ENCODE results near the gene STXBP5. TPM values are rescaled to one million over a fixed set of nuclear protein-coding genes. Genes with fewer than 3 reads are reported as not detected.

The STXBP5 gene
- total RNA-seq, 1 experiment from 2014 or later: 11.6 TPM

DNA sequence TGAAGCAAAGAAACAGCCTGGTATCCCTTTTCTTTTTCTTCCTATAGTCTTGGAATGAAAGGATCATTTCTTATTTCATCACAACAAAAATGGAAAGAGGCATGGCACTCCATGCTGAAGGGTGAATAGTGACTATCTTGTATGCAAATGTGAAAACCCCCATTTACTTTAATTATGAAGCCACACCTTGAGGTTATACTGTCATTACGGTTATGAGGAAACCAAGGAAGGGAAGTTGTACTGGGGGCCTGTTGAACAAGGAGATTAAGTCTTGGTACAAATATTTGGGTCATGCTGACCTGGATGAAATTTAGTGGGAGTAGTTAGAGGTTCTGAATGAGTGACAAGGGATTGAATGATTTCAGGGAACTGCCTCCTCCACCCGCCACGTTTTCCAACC is 8.7 kb upstream of the STXBP5 start:
- no peak overlapping the region for H3K4me3 Mint-ChIP-seq
- no CpG with 5 or more reads among the region's 3 CpGs for WGBS (ENCODE audit: extremely low coverage, insufficient read length, low lambda C conversion rate)

More for the DNA sequence above, 8.7 kb upstream of the STXBP5 start:
- H3K9ac ChIP-seq (ENCODE audit: extremely low read depth, insufficient read length, low read length): no peak overlapping the region
- Mint-ChIP-seq H3K4me1 (no peaks in the 10 kb centered on the region), H3K36me3 (ENCODE audit: insufficient read depth in 1 of 3, low read depth in 3 of 3) (no peaks in the 10 kb centered on the region), H3K9me3 (no peaks in the 10 kb centered on the region), H3K27me3 (ENCODE audit: low read depth) (no peaks in the 10 kb centered on the region), H3K27ac (no peak overlapping the region; a peak in 1 of 7 replicates)
- H3K4ac ChIP-seq (ENCODE audit: low read depth, low read length): no peak overlapping the region
- no peak overlapping the region for H3K56ac ChIP-seq (ENCODE audit: insufficient read length, low read depth, low read length)
- no peaks in the 10 kb centered on the region for H3K79me1 ChIP-seq (ENCODE audit: insufficient read depth, low read depth, low read length, poor library complexity, severe bottlenecking)
- TF ChIP-seq CTCF (conservative IDR thresholded peaks at IDR 0.05): no peak
- H4K20me1 ChIP-seq (ENCODE audit: control insufficient read depth, insufficient read depth, insufficient read length): no peaks in the 10 kb centered on the region
- no peak overlapping the region for H3K14ac ChIP-seq (ENCODE audit: insufficient read depth, low read length)
- H3T11ph ChIP-seq (ENCODE audit: low read length): no peak overlapping the region
- H2AK5ac ChIP-seq (ENCODE audit: insufficient read length, low read length): no peak overlapping the region
- H2AFZ ChIP-seq (ENCODE audit: low read length): no peak overlapping the region
- no peak overlapping the region for H4K91ac ChIP-seq (ENCODE audit: insufficient read length, low read depth, low read length)
- H4K8ac ChIP-seq (replicated peaks; ENCODE audit: insufficient read length, low read depth, low read length): no peak overlapping the region
- no peak overlapping the region for H3K4me2 ChIP-seq (ENCODE audit: insufficient read depth, insufficient read length, low read length)
- no peak overlapping the region for H3K23ac ChIP-seq (ENCODE audit: insufficient read length, low read depth, low read length)
- no peaks in the 10 kb centered on the region for H3K27me3 ChIP-seq (ENCODE audit: insufficient read depth, low read length)
- H2BK20ac ChIP-seq (ENCODE audit: low read depth, low read length, poor library complexity, severe bottlenecking): no peak overlapping the region
- H2BK120ac ChIP-seq (ENCODE audit: low read depth, low read length, poor library complexity, severe bottlenecking): no peak overlapping the region
- H3K27ac ChIP-seq (ENCODE audit: insufficient read length, low read depth, low read length): no peak overlapping the region
- no peak overlapping the region for H2BK12ac ChIP-seq (ENCODE audit: insufficient read length, low read depth, low read length)
- DNase-seq: no peak
- no peaks in the 10 kb centered on the region for H3K4me1 ChIP-seq (ENCODE audit: insufficient read depth, low read length)
- H2BK5ac ChIP-seq (ENCODE audit: insufficient read length, low read length): no peak overlapping the region
- no peak overlapping the region for H2BK15ac ChIP-seq (ENCODE audit: low read depth, low read length)
- H3K79me2 ChIP-seq (ENCODE audit: insufficient read depth, low read length): no peaks in the 10 kb centered on the region
- H3K23me2 ChIP-seq (ENCODE audit: insufficient read length, low read depth, low read length, poor library complexity, severe bottlenecking): no peaks in the 10 kb centered on the region
- no peaks in the 10 kb centered on the region for H3K9me3 ChIP-seq (ENCODE audit: control insufficient read depth, low read depth, low read length)
- no peak overlapping the region for H4K5ac ChIP-seq (ENCODE audit: insufficient read length, low read depth, low read length)
- H3K18ac ChIP-seq (ENCODE audit: insufficient read length, low read depth, low read length): no peak overlapping the region

Data from H9 (cell line).